ENCODE results near the gene CRLF2.
"Not testable (repeated sequence)": the region's sequence is repeated elsewhere in the genome, so short reads cannot be mapped to it uniquely, and the experiment has no call there.

The CRLF2 gene

DNA sequence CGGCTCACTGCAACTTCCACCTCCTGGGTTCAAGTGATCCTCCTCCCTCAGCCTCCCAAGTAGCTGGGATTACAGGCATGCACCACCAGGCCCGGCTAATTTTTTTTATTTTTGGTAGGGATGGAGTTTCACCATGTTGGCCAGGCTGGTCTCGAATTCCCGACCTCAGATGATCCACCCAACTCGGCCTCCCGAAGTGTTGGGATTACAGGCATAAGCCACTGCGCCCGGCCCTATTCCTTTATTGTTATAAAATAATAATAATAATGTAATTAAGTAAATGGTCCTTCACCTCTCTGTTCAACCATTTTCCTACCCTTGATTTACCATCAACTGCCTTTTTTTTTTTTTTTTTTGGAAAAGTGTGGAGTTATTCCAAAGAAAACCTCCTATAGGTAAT lies 15.7 kb upstream of the CRLF2 start:
- Mint-ChIP-seq H3K4me1 (peaks cover 7 to 16% of the 10 kb centered on the region in 2 donors), H3K9me3 (peaks cover 19 to 23% of the 10 kb centered on the region in 2 donors), H3K27me3 (peaks cover 0 to 16% of the 10 kb centered on the region in 2 donors)
- ATAC-seq (replicated peaks); H3K4me3 Mint-ChIP-seq; DNase-seq; H3K36me3 Mint-ChIP-seq; H3K27ac Mint-ChIP-seq: not testable (repeated sequence)

DNA sequence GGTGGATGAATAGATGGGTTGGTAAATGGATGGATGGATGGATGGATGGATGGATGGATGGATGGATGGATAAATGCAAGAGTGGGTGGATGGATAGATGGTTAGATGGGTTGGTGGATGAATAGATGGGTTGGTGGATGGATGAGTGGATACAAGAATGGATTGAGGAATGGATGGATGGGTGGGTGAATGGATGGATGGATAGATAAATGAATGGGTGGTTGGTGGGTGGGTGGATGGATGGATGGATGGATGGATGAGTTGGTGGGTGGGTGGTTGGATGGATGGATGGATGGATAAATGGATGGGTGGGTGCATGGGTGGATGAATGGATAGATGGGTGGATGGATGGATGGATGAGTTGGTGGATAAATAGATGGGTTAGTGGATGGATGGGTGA lies 13.8 kb upstream of the CRLF2 start:
- Mint-ChIP-seq H3K9me3 (peaks cover 22 to 25% of the 10 kb centered on the region in 2 donors), H3K4me1 (peaks cover 4 to 8% of the 10 kb centered on the region in 2 donors), H3K4me3 (no peak overlapping the region), H3K36me3 (peaks cover 0 to 4% of the 10 kb centered on the region in 2 donors), H3K27ac (no peak overlapping the region), H3K27me3 (peaks cover 0 to 16% of the 10 kb centered on the region in 2 donors)
- ATAC-seq (replicated peaks), result no peak
- no peak for DNase-seq

DNA sequence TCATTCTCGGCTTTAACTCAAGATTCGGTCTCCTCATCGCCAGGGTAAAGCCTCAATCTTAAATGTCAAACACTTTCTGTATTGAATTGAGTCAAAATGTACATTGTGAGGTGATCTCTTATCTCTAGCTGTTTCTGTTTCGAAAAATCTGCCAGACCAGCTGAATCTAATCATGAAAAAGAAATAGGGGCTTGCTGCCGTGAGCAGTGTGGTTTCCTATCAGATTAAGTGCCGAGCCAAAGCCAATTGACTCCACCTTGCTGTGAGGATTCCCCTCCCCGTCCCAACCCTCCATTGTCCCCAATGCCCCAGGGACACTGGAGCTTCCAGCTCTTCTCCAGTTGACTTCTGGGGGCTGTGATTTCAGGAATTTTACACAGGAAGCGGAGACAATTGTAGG lies 12.5 kb upstream of the CRLF2 start:
- H3K4me1 Mint-ChIP-seq, result peaks cover 4 to 8% of the 10 kb centered on the region in 2 donors
- ATAC-seq (replicated peaks) (peak in 1 of 2 donors; percentile 27), DNase-seq (no peak)
- H3K9me3 Mint-ChIP-seq, result peaks cover 22 to 25% of the 10 kb centered on the region in 2 donors
- peaks cover 0 to 16% of the 10 kb centered on the region in 2 donors for H3K27me3 Mint-ChIP-seq
- H3K4me3 Mint-ChIP-seq, result no peak overlapping the region
- no peak overlapping the region for H3K27ac Mint-ChIP-seq
- H3K36me3 Mint-ChIP-seq, result peaks cover 0 to 4% of the 10 kb centered on the region in 2 donors

DNA sequence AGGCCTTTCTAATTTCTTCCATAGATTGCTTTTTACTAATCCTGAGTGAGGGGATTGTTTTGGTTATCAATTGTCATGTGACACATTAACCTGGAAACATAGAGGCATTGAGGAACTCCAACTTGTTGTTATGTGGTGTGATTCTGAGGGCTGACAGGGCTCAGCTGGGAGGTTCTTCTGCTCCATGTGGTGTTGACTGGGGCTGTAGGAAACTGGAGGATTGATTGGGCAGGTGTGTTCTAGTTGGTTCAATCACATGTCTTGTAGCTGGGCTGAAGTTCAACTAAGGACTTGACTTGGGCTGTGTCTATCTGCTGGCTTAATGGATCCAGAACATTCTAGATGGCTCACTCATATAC lies 10.8 kb upstream of the CRLF2 start:
- ATAC-seq (replicated peaks) (peak; percentile 27 to 29), DNase-seq (no peak)
- H3K4me1 Mint-ChIP-seq, result peaks cover 2 to 4% of the 10 kb centered on the region in 2 donors
- H3K27me3 Mint-ChIP-seq, result peaks cover 0 to 16% of the 10 kb centered on the region in 2 donors
- peaks cover 0 to 4% of the 10 kb centered on the region in 2 donors for H3K36me3 Mint-ChIP-seq
- peaks cover 22 to 25% of the 10 kb centered on the region in 2 donors for H3K9me3 Mint-ChIP-seq
- no peak overlapping the region for H3K27ac Mint-ChIP-seq
- H3K4me3 Mint-ChIP-seq, result no peak overlapping the region

DNA sequence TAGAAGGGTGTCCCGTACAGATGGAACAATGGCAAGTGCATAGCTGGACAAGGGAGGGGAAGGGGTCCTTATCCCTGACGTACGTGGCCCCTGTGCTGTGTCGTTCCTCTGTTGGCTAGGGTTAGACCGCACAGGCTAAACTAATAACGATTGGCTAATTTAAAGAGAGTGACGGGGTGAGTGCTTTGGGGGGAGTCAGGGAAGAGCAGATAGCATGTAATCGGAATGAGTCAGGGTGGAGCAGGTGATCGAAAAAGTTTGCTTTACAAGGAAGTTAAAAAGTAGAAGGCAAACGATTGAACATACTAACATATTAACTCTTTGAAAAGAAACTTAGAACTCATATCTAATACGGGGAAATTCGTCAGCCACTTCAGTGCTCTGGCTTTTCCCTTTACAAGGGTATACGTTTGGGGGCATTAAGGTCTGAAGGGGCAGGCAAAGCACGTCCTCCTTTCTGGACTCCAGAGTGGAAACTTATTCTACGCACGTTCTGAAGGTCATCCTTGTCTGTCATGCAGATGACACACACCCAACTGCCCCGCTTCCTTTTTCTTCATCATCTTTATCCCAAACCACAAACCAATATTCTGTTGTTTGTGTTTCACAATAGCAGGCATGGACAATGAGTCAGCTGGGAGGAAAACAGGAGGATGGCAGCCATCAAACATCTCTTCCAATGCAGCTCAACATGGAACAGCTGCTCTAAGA lies 10.2 kb upstream of the CRLF2 start:
- peaks cover 0 to 4% of the 10 kb centered on the region in 2 donors for H3K36me3 Mint-ChIP-seq
- H3K4me3 Mint-ChIP-seq, result no peak overlapping the region
- ATAC-seq (replicated peaks) (peak; percentile 31 to 63), DNase-seq (no peak)
- H3K27me3 Mint-ChIP-seq, result peaks cover 0 to 16% of the 10 kb centered on the region in 2 donors
- no peak overlapping the region for H3K27ac Mint-ChIP-seq
- peaks cover 0 to 5% of the 10 kb centered on the region in 2 donors for H3K4me1 Mint-ChIP-seq
- peaks cover 22 to 25% of the 10 kb centered on the region in 2 donors for H3K9me3 Mint-ChIP-seq

DNA sequence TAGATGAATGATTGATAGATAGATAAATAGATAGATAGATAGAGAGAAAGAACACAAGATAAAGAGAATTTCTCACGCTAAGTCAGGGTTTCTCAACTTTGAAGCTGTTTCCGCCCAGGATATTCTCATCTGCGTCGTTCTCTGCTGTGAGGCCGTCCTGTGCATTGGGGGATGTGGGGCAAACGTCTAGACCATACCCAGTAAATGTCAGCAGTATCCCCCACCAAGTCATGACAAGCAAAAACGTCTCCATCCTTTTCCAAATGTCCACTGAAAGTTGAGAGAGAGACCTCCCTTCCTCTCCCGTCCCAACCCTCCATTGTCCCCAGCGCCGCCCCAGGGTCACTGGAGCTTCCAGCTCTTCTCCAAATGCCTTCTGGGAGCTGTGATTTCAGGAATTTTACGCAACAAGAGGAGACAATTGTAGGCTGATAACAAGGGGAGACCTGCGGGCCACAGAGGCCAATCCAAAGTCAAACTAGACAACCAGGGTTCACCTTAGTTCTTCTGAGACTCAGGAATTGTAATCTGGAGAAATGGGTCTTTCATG lies 8.9 kb upstream of the CRLF2 start:
- no peak overlapping the region for H3K27ac Mint-ChIP-seq
- H3K9me3 Mint-ChIP-seq, result peaks cover 11 to 13% of the 10 kb centered on the region in 2 donors
- no peak overlapping the region for H3K4me3 Mint-ChIP-seq
- H3K4me1 Mint-ChIP-seq, result peaks cover 0 to 1% of the 10 kb centered on the region in 2 donors
- DNase-seq (no peak), ATAC-seq (replicated peaks) (no peak)
- peaks cover 0 to 4% of the 10 kb centered on the region in 2 donors for H3K36me3 Mint-ChIP-seq
- peaks cover 0 to 6% of the 10 kb centered on the region in 2 donors for H3K27me3 Mint-ChIP-seq

DNA sequence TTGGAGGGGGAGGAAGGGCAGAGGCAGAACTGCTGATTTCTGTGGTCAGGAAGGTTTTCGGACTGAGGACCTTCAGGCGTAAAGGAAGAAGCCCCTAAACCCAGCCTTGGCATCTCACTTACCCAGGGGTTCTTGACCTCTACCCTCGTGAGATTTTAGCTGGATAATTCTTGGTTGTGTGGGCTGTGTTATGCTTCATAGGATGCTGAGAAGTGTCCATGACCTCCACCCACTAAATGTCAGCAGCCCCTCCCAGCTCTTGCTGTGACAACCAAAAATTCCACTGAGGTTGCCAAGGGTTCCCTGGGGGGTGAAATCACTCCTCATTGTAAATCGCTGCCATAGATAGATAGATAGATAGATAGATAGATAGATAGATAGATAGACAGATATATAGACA lies 5.8 kb upstream of the CRLF2 start:
- Mint-ChIP-seq H3K9me3 (peaks cover 7% of the 10 kb centered on the region in 2 donors), H3K27me3 (no peaks in the 10 kb centered on the region), H3K4me1 (peaks cover 8 to 25% of the 10 kb centered on the region in 2 donors), H3K4me3 (no peak overlapping the region), H3K27ac (no peak overlapping the region), H3K36me3 (peaks cover 0 to 3% of the 10 kb centered on the region in 2 donors)
- no peak for DNase-seq
- ATAC-seq (replicated peaks), result peak; percentile 20 to 32

DNA sequence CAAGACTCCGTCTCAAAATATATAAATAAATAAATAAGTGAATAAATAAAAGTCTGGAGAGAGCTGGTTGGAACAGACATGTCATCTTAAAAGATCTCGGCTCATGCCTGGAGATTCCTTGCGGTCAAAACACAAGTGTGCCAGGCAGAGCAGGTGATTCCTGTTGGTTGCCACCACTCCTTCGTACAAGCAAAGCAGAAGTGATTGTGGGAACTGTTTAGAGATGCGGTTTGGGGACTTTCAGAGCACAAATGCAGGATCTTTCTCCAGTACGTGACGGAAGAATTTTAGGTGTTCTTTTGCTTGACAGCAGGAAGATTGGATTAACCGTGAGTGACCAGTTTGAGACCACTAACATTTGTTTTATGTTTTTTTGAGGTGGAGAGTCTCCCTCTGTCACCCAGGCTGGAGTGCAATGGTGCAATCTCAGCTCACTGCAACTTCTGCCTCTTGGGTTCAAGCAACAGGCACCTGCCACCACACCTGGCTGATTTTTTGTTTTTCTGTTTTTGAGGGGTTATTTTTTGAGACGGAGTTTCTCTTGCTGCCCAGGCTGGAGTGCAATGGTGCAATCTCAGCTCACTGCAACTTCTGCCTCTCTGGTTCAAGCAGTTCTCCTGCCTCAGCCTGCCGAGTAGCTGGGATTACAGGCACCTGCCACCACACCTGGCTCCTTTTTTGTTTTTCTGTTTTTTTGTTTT lies 2.8 kb upstream of the CRLF2 start:
- Mint-ChIP-seq H3K27me3 (peaks cover 0 to 8% of the 10 kb centered on the region in 2 donors), H3K4me3 (peak overlapping the region; percentile 45 to 57), H3K4me1 (peaks cover 19 to 43% of the 10 kb centered on the region in 2 donors), H3K36me3 (peaks cover 0 to 4% of the 10 kb centered on the region in 2 donors), H3K9me3 (peaks cover 4 to 6% of the 10 kb centered on the region in 2 donors), H3K27ac (no peak overlapping the region)
- peak; percentile 38 for DNase-seq
- ATAC-seq (replicated peaks), result peak; percentile 70 to 71

DNA sequence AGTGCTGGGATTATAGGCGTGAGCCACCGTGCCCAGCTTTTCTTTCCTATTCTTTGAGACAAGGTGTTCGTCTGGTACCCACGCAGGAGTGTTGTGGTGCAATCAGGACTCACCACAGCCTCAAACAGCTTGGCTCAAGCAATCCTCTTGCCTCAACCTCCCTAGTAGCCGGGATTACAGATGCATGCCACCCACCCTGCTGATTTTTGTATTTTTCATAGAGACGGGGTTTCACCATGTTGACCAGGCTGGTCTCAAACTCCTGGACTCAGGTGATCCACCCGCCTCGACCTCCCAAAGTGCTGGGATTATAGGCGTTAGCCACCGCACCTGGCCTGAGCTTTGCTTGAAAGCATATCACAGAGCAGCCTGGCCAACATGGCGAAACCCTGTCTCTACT lies 1.5 kb upstream of the CRLF2 start:
- DNase-seq, result no peak
- Mint-ChIP-seq H3K27ac (peak overlapping the region; percentile 20), H3K4me1 (peaks cover 19 to 45% of the 10 kb centered on the region in 2 donors), H3K4me3 (no peak overlapping the region), H3K27me3 (peaks cover 0 to 12% of the 10 kb centered on the region in 2 donors), H3K9me3 (peaks cover 4 to 6% of the 10 kb centered on the region in 2 donors), H3K36me3 (peaks cover 0 to 4% of the 10 kb centered on the region in 2 donors)
- no peak for ATAC-seq (replicated peaks)

DNA sequence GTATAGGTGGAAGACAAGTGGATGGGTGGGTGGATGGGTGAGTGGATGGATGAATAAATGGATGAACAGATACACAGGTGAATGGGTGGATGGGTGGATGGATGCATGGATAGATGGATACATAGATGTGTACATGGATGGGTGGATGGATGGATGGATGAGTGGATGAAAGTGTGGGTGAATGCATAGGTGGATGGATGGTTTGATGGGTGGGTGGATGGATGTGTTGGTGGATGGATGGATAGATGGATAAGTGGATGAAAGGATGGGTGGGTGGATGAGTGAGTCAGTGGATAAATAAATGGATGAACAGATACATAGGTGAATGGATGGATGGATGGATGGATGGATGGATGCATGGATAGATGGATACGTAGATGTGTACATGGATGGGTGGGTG lies 1.6 kb downstream of the CRLF2 start:
- H3K4me3 Mint-ChIP-seq, result peak overlapping the region in 1 of 2 donors; percentile 8
- H3K27me3 Mint-ChIP-seq, result peaks cover 0 to 12% of the 10 kb centered on the region in 2 donors
- DNase-seq, result no peak
- H3K4me1 Mint-ChIP-seq, result peaks cover 26 to 56% of the 10 kb centered on the region in 2 donors
- H3K9me3 Mint-ChIP-seq, result peaks cover 4 to 6% of the 10 kb centered on the region in 2 donors
- peaks cover 0 to 4% of the 10 kb centered on the region in 2 donors for H3K36me3 Mint-ChIP-seq
- H3K27ac Mint-ChIP-seq, result no peak overlapping the region
- ATAC-seq (replicated peaks), result no peak

DNA sequence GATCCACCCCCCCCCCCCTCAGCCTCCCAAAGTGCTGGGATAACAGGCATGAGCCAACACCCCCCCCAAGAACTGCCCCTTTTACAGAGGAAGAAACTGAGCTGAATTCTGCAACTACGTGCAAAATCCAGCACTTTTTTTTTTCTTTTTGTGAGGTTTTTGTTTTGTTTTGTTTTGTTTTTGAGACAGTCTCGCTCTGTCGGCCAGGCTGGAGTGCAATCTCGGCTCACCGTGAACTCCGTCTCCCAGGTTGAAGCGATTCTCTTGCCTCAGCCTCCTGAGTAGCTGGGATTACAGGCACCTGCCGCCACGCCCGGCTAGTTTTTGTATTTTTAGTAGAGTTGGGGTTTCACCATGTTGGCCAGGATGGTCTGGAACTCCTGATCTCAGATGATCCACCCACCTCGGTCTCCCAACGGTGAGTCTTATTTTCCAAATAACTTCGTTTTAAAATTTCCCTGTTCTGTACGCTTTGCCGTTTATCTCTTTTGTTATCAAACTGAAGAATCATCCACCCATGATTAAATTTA lies 4.9 kb downstream of the CRLF2 start:
- Mint-ChIP-seq H3K27ac (peak overlapping the region; percentile 80), H3K4me3 (peak overlapping the region; percentile 55 to 70)
- peak in 1 of 2 donors; percentile 1 for ATAC-seq (replicated peaks)

DNA sequence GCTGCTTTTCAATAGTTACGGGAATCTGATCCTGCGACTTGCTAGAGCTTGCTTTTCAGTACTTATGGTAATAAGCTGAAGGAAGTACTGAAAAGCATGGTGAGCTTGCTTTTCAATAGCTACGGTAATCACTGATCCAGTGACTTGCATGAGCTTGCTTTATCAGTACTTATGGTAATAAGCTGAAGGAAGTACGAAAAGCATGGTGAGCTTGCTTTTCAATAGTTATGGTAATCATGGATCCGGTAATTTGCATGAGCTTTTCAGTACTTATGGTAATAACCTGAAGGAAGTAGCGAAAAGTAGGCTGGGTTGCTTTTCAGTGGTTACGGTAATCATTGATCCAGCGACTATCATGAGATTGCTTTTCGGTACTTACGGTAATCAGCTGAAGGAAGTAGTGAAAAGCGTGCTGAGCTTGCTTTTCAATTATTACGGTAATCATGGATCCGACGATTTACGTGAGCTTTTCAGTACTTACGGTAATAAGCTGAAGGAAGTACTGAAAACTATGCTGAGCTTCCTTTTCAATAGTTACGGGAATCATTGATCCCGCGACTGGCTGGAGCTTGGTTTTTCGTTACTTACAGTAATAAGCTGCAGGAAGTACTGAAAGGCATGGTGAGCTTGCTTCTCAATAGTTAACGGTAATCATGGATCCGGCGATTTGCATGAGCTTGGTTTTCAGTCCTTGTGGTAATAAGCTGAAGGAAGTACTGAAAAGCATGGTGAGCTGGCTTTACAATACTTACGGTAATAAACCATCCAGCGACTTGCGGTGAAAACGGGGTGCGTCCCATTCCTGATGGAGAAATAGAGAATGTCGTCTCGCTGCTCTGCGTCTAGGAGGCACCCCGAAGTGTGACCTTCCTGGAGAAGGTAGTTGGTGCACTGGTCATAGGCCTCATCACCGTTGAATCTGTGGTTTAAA lies 6.5 kb downstream of the CRLF2 start:
- Mint-ChIP-seq H3K27me3 (peaks cover 0 to 14% of the 10 kb centered on the region in 2 donors), H3K27ac (peak overlapping the region; percentile 57), H3K9me3 (peaks cover 3 to 4% of the 10 kb centered on the region in 2 donors), H3K4me3 (peak overlapping the region; percentile 62 to 71), H3K4me1 (peaks cover 15 to 27% of the 10 kb centered on the region in 2 donors), H3K36me3 (peaks cover 0 to 4% of the 10 kb centered on the region in 2 donors)
- peak; percentile 73 for ATAC-seq (replicated peaks)
- peak; percentile 39 for DNase-seq

More for the DNA sequence above, 4.9 kb downstream of the CRLF2 start:
- H3K4me1 Mint-ChIP-seq, result peaks cover 21 to 38% of the 10 kb centered on the region in 2 donors
- peaks cover 4 to 6% of the 10 kb centered on the region in 2 donors for H3K9me3 Mint-ChIP-seq
- H3K36me3 Mint-ChIP-seq, result peaks cover 0 to 4% of the 10 kb centered on the region in 2 donors
- peaks cover 0 to 13% of the 10 kb centered on the region in 2 donors for H3K27me3 Mint-ChIP-seq
- DNase-seq, result no peak

DNA sequence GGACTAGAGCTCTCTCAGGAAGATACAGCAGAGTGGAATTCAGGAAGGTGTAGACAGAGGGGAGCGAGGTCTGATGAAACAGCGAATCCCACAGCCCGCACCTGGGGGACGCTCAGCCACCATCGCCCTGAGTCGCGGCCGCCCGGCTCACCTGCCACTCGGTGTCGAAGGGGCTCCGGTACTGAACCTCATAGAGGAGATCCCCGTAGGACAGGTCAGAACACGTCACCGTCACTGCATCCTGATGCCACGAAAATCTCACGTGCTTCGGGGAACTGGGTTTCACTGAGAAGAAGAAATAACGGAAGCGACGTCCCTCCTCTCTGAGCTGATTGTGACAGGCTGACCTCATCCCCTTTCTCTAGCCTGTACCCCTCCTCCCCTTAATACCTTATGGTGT lies 10.2 kb downstream of the CRLF2 start:
- no peaks in the 10 kb centered on the region for H3K9me3 Mint-ChIP-seq
- no peak for ATAC-seq (replicated peaks)
- peaks cover 0 to 4% of the 10 kb centered on the region in 2 donors for H3K27me3 Mint-ChIP-seq
- H3K4me1 Mint-ChIP-seq, result peaks cover 2 to 6% of the 10 kb centered on the region in 2 donors
- H3K27ac Mint-ChIP-seq, result no peak overlapping the region
- H3K36me3 Mint-ChIP-seq, result no peaks in the 10 kb centered on the region
- no peak overlapping the region for H3K4me3 Mint-ChIP-seq
- no peak for DNase-seq
